ENCODE measurements around the gene PGAP6.

The PGAP6 gene

GRCh38 chr16:370979-371514 is 10.7 kb downstream of the PGAP6 start:
- H3K27me3 ChIP-seq (ENCODE audit: control insufficient read depth in 1 of 2, insufficient read depth in 2 of 2, low read length in 2 of 2) = no peaks in the 10 kb centered on the region
- peak overlapping the region; percentile 55 to 62 for H3K9ac ChIP-seq (ENCODE audit: low read length in 2 of 2)
- H3K27ac ChIP-seq (ENCODE audit: low read length) = peak overlapping the region; percentile 53
- H3K4me3 ChIP-seq (ENCODE audit: low read length in 2 of 2) = no peak overlapping the region
- H3K9me3 ChIP-seq (ENCODE audit: control insufficient read depth in 2 of 2, low read length in 2 of 2) = no peaks in the 10 kb centered on the region
- peaks cover 34 to 39% of the 10 kb centered on the region in 2 donors for H3K36me3 ChIP-seq (ENCODE audit: control insufficient read depth in 2 of 2, insufficient read depth in 2 of 2, low read length in 2 of 2)
- peaks cover 13% of the 10 kb centered on the region for H3K4me1 ChIP-seq (ENCODE audit: control insufficient read depth, insufficient read depth, low read length)

GRCh38 chr16:370443-370842 is 11.3 kb downstream of the PGAP6 start, which contains the start of gene MRPL28:
TSS of gene MRPL28 (minus strand) at chr16:370538. CDS start at chr16:370218, 320 bp downstream.
- H3K9me3 ChIP-seq (ENCODE audit: control insufficient read depth in 2 of 2, low read length in 2 of 2) = no peaks in the 10 kb centered on the region
- H3K27me3 ChIP-seq (ENCODE audit: control insufficient read depth in 1 of 2, insufficient read depth in 2 of 2, low read length in 2 of 2) = no peaks in the 10 kb centered on the region
- peaks cover 13% of the 10 kb centered on the region for H3K4me1 ChIP-seq (ENCODE audit: control insufficient read depth, insufficient read depth, low read length)
- H3K36me3 ChIP-seq (ENCODE audit: control insufficient read depth in 2 of 2, insufficient read depth in 2 of 2, low read length in 2 of 2) = peaks cover 34 to 39% of the 10 kb centered on the region in 2 donors
- H3K9ac ChIP-seq (ENCODE audit: low read length in 2 of 2) = peak within 1 kb of the TSS; percentile 58 to 62
- peak within 1 kb of the TSS; percentile 53 for H3K27ac ChIP-seq (ENCODE audit: low read length)
- peak within 1 kb of the TSS in 1 of 2 donors; percentile 61 for H3K4me3 ChIP-seq (ENCODE audit: low read length in 2 of 2)

- peak overlapping the region in 1 of 2 donors; percentile 61 for H3K4me3 ChIP-seq (ENCODE audit: low read length in 2 of 2)
- H3K9me3 ChIP-seq (ENCODE audit: control insufficient read depth in 2 of 2, low read length in 2 of 2) = no peaks in the 10 kb centered on the region
- peaks cover 0 to under 1% of the 10 kb centered on the region in 2 donors for H3K27me3 ChIP-seq (ENCODE audit: control insufficient read depth in 1 of 2, insufficient read depth in 2 of 2, low read length in 2 of 2)
- peaks cover 13% of the 10 kb centered on the region for H3K4me1 ChIP-seq (ENCODE audit: control insufficient read depth, insufficient read depth, low read length)
- H3K27ac ChIP-seq (ENCODE audit: low read length) = no peak overlapping the region
- H3K36me3 ChIP-seq (ENCODE audit: control insufficient read depth in 2 of 2, insufficient read depth in 2 of 2, low read length in 2 of 2) = peaks cover 31 to 36% of the 10 kb centered on the region in 2 donors
- peak overlapping the region; percentile 15 to 58 for H3K9ac ChIP-seq (ENCODE audit: low read length in 2 of 2)
These were observed 11.8 kb downstream of the PGAP6 start for GRCh38 chr16:369866-370436.

- H3K9ac ChIP-seq (ENCODE audit: low read length in 2 of 2) = peak overlapping the region in 1 of 2 donors; percentile 58
- H3K27ac ChIP-seq (ENCODE audit: low read length) = no peak overlapping the region
- H3K27me3 ChIP-seq (ENCODE audit: control insufficient read depth in 1 of 2, insufficient read depth in 2 of 2, low read length in 2 of 2) = peaks cover 3 to 6% of the 10 kb centered on the region in 2 donors
- H3K4me3 ChIP-seq (ENCODE audit: low read length in 2 of 2) = peak overlapping the region in 1 of 2 donors; percentile 61
- H3K36me3 ChIP-seq (ENCODE audit: control insufficient read depth in 2 of 2, insufficient read depth in 2 of 2, low read length in 2 of 2) = peaks cover 27 to 33% of the 10 kb centered on the region in 2 donors
- no peaks in the 10 kb centered on the region for H3K9me3 ChIP-seq (ENCODE audit: control insufficient read depth in 2 of 2, low read length in 2 of 2)
- peaks cover 13% of the 10 kb centered on the region for H3K4me1 ChIP-seq (ENCODE audit: control insufficient read depth, insufficient read depth, low read length)
These were observed 12.4 kb downstream of the PGAP6 start for GRCh38 chr16:369275-369865.

GRCh38 chr16:368388-369158 is 13.2 kb downstream of the PGAP6 start:
- peaks cover 27 to 31% of the 10 kb centered on the region in 2 donors for H3K36me3 ChIP-seq (ENCODE audit: control insufficient read depth in 2 of 2, insufficient read depth in 2 of 2, low read length in 2 of 2)
- no peak overlapping the region for H3K9ac ChIP-seq (ENCODE audit: low read length in 2 of 2)
- no peaks in the 10 kb centered on the region for H3K9me3 ChIP-seq (ENCODE audit: control insufficient read depth in 2 of 2, low read length in 2 of 2)
- H3K4me3 ChIP-seq (ENCODE audit: low read length in 2 of 2) = no peak overlapping the region
- peaks cover 4 to 7% of the 10 kb centered on the region in 2 donors for H3K27me3 ChIP-seq (ENCODE audit: control insufficient read depth in 1 of 2, insufficient read depth in 2 of 2, low read length in 2 of 2)
- H3K27ac ChIP-seq (ENCODE audit: low read length) = no peak overlapping the region
- H3K4me1 ChIP-seq (ENCODE audit: control insufficient read depth, insufficient read depth, low read length) = peaks cover 13% of the 10 kb centered on the region

GRCh38 chr16:367333-367903 is 14.4 kb downstream of the PGAP6 start:
- Histone ChIP-seq H3K36me3 (ENCODE audit: control insufficient read depth in 2 of 2, insufficient read depth in 2 of 2, low read length in 2 of 2) (peaks cover 23 to 30% of the 10 kb centered on the region in 2 donors), H3K9ac (ENCODE audit: low read length in 2 of 2) (no peak overlapping the region), H3K27me3 (ENCODE audit: control insufficient read depth in 1 of 2, insufficient read depth in 2 of 2, low read length in 2 of 2) (peaks cover 7 to 9% of the 10 kb centered on the region in 2 donors), H3K4me3 (ENCODE audit: low read length in 2 of 2) (no peak overlapping the region), H3K9me3 (ENCODE audit: control insufficient read depth in 2 of 2, low read length in 2 of 2) (no peaks in the 10 kb centered on the region), H3K27ac (ENCODE audit: low read length) (no peak overlapping the region), H3K4me1 (ENCODE audit: control insufficient read depth, insufficient read depth, low read length) (peaks cover 13% of the 10 kb centered on the region)

GRCh38 chr16:366476-366875 is 15.3 kb downstream of the PGAP6 start:
- peaks cover 9 to 10% of the 10 kb centered on the region in 2 donors for H3K27me3 ChIP-seq (ENCODE audit: control insufficient read depth in 1 of 2, insufficient read depth in 2 of 2, low read length in 2 of 2)

GRCh38 chr16:364595-365491 is 16.9 kb downstream of the PGAP6 start:
- H3K9ac ChIP-seq (ENCODE audit: low read length in 2 of 2) = no peak overlapping the region

More at GRCh38 chr16:366476-366875, 15.3 kb downstream of the PGAP6 start:
- no peak overlapping the region for H3K27ac ChIP-seq (ENCODE audit: low read length)
- H3K4me3 ChIP-seq (ENCODE audit: low read length in 2 of 2) = no peak overlapping the region
- no peaks in the 10 kb centered on the region for H3K9me3 ChIP-seq (ENCODE audit: control insufficient read depth in 2 of 2, low read length in 2 of 2)
- peaks cover 19 to 24% of the 10 kb centered on the region in 2 donors for H3K36me3 ChIP-seq (ENCODE audit: control insufficient read depth in 2 of 2, insufficient read depth in 2 of 2, low read length in 2 of 2)
- peaks cover 13% of the 10 kb centered on the region for H3K4me1 ChIP-seq (ENCODE audit: control insufficient read depth, insufficient read depth, low read length)
- no peak overlapping the region for H3K9ac ChIP-seq (ENCODE audit: low read length in 2 of 2)

GRCh38 chr16:363766-364490 is 17.9 kb downstream of the PGAP6 start:
- Histone ChIP-seq H3K4me1 (ENCODE audit: control insufficient read depth, insufficient read depth, low read length) (no peaks in the 10 kb centered on the region), H3K27ac (ENCODE audit: low read length) (no peak overlapping the region), H3K36me3 (ENCODE audit: control insufficient read depth in 2 of 2, insufficient read depth in 2 of 2, low read length in 2 of 2) (peaks cover 16 to 23% of the 10 kb centered on the region in 2 donors), H3K4me3 (ENCODE audit: low read length in 2 of 2) (no peak overlapping the region), H3K27me3 (ENCODE audit: control insufficient read depth in 1 of 2, insufficient read depth in 2 of 2, low read length in 2 of 2) (peaks cover 9 to 10% of the 10 kb centered on the region in 2 donors), H3K9ac (ENCODE audit: low read length in 2 of 2) (no peak overlapping the region), H3K9me3 (ENCODE audit: control insufficient read depth in 2 of 2, low read length in 2 of 2) (no peaks in the 10 kb centered on the region)

More at GRCh38 chr16:364595-365491, 16.9 kb downstream of the PGAP6 start:
- peaks cover 9 to 10% of the 10 kb centered on the region in 2 donors for H3K27me3 ChIP-seq (ENCODE audit: control insufficient read depth in 1 of 2, insufficient read depth in 2 of 2, low read length in 2 of 2)
- no peaks in the 10 kb centered on the region for H3K9me3 ChIP-seq (ENCODE audit: control insufficient read depth in 2 of 2, low read length in 2 of 2)
- no peak overlapping the region for H3K27ac ChIP-seq (ENCODE audit: low read length)
- peaks cover 18 to 23% of the 10 kb centered on the region in 2 donors for H3K36me3 ChIP-seq (ENCODE audit: control insufficient read depth in 2 of 2, insufficient read depth in 2 of 2, low read length in 2 of 2)
- peaks cover 6% of the 10 kb centered on the region for H3K4me1 ChIP-seq (ENCODE audit: control insufficient read depth, insufficient read depth, low read length)
- no peak overlapping the region for H3K4me3 ChIP-seq (ENCODE audit: low read length in 2 of 2)

Measured in stomach smooth muscle (tissue), 2 donors.